Hepatocyte (in vitro differentiated cells): ENCODE measurements around the gene GNAT2. TPM values are rescaled to one million over a fixed set of nuclear protein-coding genes. Genes with fewer than 3 reads are reported as not detected.

Experiments
- DNase-seq: peaks from one replicate; pipeline ENCODE4 v3.0.0-alpha.2; 2016; ENCODE audit warnings: low spot score
- H2AFZ ChIP-seq: fragments of 200-600 bp; sonication (generic); 2 replicates; pipeline ENCODE4 v1.6.0; 2016; ENCODE audit warnings: antibody characterized with exemption, mild to moderate bottlenecking
- H3K27ac ChIP-seq: fragments of 200-600 bp; sonication (generic); 2 replicates; pipeline ENCODE4 v1.5.1; 2016; ENCODE audit warnings: mild to moderate bottlenecking
- H3K27me3 ChIP-seq: fragments of 200-600 bp; sonication (generic); 2 replicates; pipeline ENCODE4 v1.6.1; 2016
- H3K36me3 ChIP-seq: fragments of 200-600 bp; sonication (generic); replicated peaks from 2 replicates; pipeline ENCODE4 v1.5.1; 2016; ENCODE audit warnings: low read depth; ENCODE audit not compliant: insufficient read depth
- H3K4me1 ChIP-seq: fragments of 200-600 bp; sonication (generic); 2 replicates; pipeline ENCODE4 v1.5.1; 2016; ENCODE audit warnings: mild to moderate bottlenecking, moderate library complexity; ENCODE audit not compliant: insufficient read depth
- H3K4me2 ChIP-seq: fragments of 200-600 bp; sonication (generic); 2 replicates; pipeline ENCODE4 v1.6.0; 2016
- H3K4me3 ChIP-seq: fragments of 200-600 bp; sonication (generic); 2 replicates; pipeline ENCODE4 v1.5.1; 2016; ENCODE audit warnings: mild to moderate bottlenecking
- H3K79me2 ChIP-seq: fragments of 200-600 bp; sonication (generic); 2 replicates; pipeline ENCODE4 v1.6.0; 2017; ENCODE audit warnings: mild to moderate bottlenecking
- H3K9me2 ChIP-seq: fragments of 200-600 bp; sonication (generic); replicated peaks from 2 replicates; pipeline ENCODE4 v1.6.0; 2017; ENCODE audit warnings: mild to moderate bottlenecking; ENCODE audit not compliant: insufficient read depth
- H3K9me3 ChIP-seq: fragments of 200-600 bp; sonication (generic); 2 replicates; pipeline ENCODE4 v1.5.1; 2016; ENCODE audit warnings: low read depth, mild to moderate bottlenecking
- H4K20me1 ChIP-seq: fragments of 200-600 bp; sonication (generic); 2 replicates; pipeline ENCODE4 v1.6.0; 2016; ENCODE audit warnings: mild to moderate bottlenecking; ENCODE audit not compliant: insufficient read depth, poor library complexity, severe bottlenecking
- EZH2 ChIP-seq: fragments of 200-600 bp; sonication (generic); IDR thresholded peaks from 2 replicates; pipeline ENCODE4 v1.6.1; 2016; ENCODE audit warnings: antibody characterized with exemption, mild to moderate bottlenecking, borderline replicate concordance
- EZH2phosphoT487 ChIP-seq: fragments of 200-600 bp; sonication (generic); IDR thresholded peaks from one replicate; pipeline ENCODE4 v1.6.1; 2018; ENCODE audit warnings: antibody characterized with exemption, mild to moderate bottlenecking, low read depth, moderate library complexity; ENCODE audit not compliant: unreplicated experiment, severe bottlenecking
- WGBS: methylation state at CpG from one replicate; pipeline ENCODE4 v1.1.6; 2016; ENCODE audit warnings: low lambda C conversion rate; ENCODE audit errors: missing lambda C conversion rate; 5-methylcytosine and 5-hydroxymethylcytosine counted together
- polyA plus RNA-seq: library from polyadenylated mRNA; unstranded; fragments of >200 nt; fragmentation: Nextera tagmentation; extraction: Ambion mirVana; gene quantifications from 2 replicates; pipeline ENCODE4 v1.2.1, GENCODE V29; 2016
- total RNA-seq: library from RNA; depleted of rRNA; stranded (reverse); fragments of >200 nt; gene quantifications from 2 replicates; pipeline ENCODE4 v1.2.3, GENCODE V29; 2014
- TF ChIP-seq, protein P1 (sequence below): fragments of 200-600 bp; sonication (generic); IDR thresholded peaks from 2 replicates; pipeline ENCODE4 v1.5.1; 2016; ENCODE audit warnings: antibody characterized with exemption, mild to moderate bottlenecking; ENCODE audit not compliant: poor library complexity

GNAT2 gene
- total and polyA plus RNA-seq, 2 experiments from 2014 or later = 0.18 TPM; not detected in 1

DNA sequence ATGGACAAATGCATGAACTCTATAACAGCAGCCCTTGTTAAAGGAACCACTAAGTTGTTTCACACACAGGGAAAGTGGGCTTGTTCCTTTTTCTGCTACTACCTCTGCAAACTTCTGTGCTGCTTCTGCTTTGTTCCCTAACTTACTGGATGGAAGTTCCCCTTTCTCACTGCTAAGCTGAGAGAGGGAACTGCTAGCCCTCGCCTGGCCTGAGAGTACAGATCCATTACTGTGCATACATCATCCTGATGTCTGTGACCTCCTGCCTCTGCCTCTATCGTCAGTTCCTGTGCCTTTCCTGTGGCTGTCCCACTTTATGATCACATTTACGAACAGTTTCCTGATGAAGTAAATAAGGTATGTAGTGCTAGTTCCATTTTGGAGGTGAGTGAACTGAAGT lies 3.5 kb downstream of the GNAT2 start:
- no peaks in the 10 kb centered on the region for H3K27me3 ChIP-seq
- no peak overlapping the region for H3K27ac ChIP-seq
- no peaks in the 10 kb centered on the region for H3K9me2 ChIP-seq
- no peak overlapping the region for H3K4me3 ChIP-seq
- H3K4me2 ChIP-seq = no peak overlapping the region
- H2AFZ ChIP-seq = no peak overlapping the region
- H3K36me3 ChIP-seq = no peaks in the 10 kb centered on the region
- TF ChIP-seq EZH2phosphoT487 (no peak), EZH2 (no peak)
- TF ChIP-seq, protein P1, sequence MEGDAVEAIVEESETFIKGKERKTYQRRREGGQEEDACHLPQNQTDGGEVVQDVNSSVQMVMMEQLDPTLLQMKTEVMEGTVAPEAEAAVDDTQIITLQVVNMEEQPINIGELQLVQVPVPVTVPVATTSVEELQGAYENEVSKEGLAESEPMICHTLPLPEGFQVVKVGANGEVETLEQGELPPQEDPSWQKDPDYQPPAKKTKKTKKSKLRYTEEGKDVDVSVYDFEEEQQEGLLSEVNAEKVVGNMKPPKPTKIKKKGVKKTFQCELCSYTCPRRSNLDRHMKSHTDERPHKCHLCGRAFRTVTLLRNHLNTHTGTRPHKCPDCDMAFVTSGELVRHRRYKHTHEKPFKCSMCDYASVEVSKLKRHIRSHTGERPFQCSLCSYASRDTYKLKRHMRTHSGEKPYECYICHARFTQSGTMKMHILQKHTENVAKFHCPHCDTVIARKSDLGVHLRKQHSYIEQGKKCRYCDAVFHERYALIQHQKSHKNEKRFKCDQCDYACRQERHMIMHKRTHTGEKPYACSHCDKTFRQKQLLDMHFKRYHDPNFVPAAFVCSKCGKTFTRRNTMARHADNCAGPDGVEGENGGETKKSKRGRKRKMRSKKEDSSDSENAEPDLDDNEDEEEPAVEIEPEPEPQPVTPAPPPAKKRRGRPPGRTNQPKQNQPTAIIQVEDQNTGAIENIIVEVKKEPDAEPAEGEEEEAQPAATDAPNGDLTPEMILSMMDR = no peak
- H3K4me1 ChIP-seq = peaks cover 9% of the 10 kb centered on the region
- no peak for DNase-seq
- no peaks in the 10 kb centered on the region for H3K9me3 ChIP-seq
- H3K79me2 ChIP-seq = peaks cover 14% of the 10 kb centered on the region
- no peaks in the 10 kb centered on the region for H4K20me1 ChIP-seq
- WGBS = 73% methylated on average over 3 of the region's 3 CpGs

DNA sequence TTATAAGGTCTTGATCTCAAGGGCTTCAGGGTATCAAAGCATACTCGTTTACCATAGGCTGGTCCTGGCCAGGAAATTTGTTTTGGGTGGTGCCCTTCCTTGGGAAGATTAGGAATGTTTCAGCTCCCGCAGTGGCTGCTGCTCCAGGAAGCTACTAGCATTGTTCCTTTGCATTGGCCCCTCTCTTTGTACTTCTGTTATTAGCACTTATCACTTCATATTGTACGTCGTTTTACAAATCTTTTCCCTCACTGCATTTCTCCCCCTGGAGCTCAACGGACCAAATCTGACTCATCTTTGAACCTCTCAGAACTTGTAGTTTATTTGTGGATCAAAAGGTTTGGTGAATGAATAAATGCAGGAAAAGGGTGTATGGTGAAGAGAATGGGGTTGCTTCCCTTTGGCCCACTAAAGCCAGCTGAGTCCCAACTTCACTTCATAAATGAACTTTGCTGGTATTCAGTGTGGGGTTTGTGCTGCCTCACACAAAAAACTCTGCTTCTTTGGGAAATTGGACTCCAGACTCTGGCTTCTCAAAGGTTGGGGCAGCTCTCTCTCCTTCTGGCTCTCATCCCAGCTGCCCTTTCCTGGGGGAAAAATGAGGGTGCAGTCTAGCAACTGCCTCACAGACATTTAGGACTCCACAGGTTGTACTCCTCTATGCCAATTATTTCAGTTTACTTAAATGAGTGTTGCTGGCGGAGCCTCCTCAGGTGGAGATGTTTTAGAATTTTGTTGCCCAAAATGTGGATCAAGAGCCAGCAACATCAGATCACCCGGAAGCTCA lies 5.9 kb downstream of the GNAT2 start:
- TF ChIP-seq EZH2 = no peak
- TF ChIP-seq, protein P1 = no peak
- TF ChIP-seq EZH2phosphoT487 = no peak
- 60% methylated on average over 7 of the region's 7 CpGs for WGBS
- no peak for DNase-seq
- H3K4me2 ChIP-seq = no peak overlapping the region
- H3K4me1 ChIP-seq = peaks cover under 1% of the 10 kb centered on the region
- H3K27me3 ChIP-seq = no peaks in the 10 kb centered on the region
- no peak overlapping the region for H3K4me3 ChIP-seq
- H3K9me3 ChIP-seq = no peaks in the 10 kb centered on the region
- no peak overlapping the region for H2AFZ ChIP-seq
- no peaks in the 10 kb centered on the region for H3K79me2 ChIP-seq
- no peaks in the 10 kb centered on the region for H3K9me2 ChIP-seq
- H4K20me1 ChIP-seq = no peaks in the 10 kb centered on the region
- no peak overlapping the region for H3K27ac ChIP-seq
- H3K36me3 ChIP-seq = no peaks in the 10 kb centered on the region

DNA sequence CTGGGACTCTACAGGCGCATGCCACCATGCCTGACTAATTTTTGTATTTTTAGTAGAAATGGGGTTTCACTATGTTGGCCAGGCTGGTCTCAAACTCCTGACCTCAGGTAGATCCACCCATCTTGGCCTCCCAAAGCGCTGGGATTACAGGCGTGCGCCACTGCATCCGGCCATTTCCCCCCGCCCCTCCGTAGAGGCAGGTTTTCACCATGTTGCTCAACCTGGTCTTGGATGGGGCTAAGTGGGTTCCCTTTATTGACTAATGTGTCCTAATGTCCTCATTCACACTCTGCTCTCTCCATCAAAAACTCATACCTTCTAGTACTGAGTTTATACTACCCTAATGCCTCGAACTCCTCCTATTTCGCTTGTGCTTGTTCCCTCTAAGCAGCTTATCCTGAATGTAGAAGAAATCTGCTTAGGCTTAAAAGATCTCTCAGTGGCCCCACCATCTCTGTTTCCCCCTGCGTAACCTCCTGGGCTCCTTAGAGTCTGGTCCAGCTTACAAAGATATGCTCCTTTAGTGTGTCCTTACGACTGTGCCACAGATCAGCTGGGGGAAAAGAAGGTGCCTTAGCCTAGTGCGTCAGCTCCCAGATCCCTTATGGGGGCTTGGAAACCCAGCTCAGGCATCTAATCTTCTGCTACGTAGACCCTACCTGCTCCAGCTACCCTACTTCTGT lies 8.0 kb downstream of the GNAT2 start:
- Histone ChIP-seq H3K79me2 (no peaks in the 10 kb centered on the region), H3K27ac (no peak overlapping the region), H3K27me3 (no peaks in the 10 kb centered on the region), H2AFZ (no peak overlapping the region), H3K9me2 (no peaks in the 10 kb centered on the region), H3K9me3 (no peaks in the 10 kb centered on the region), H3K4me3 (no peak overlapping the region), H4K20me1 (no peaks in the 10 kb centered on the region), H3K4me1 (no peaks in the 10 kb centered on the region), H3K4me2 (no peak overlapping the region), H3K36me3 (no peaks in the 10 kb centered on the region)
- TF ChIP-seq, protein P1 = no peak
- no peak for TF ChIP-seq EZH2
- TF ChIP-seq EZH2phosphoT487 = no peak
- no peak for DNase-seq
- WGBS = 94% methylated on average over 13 of the region's 13 CpGs
